Keratinocyte (primary cell): ENCODE measurements around the gene ZNF362. TPM values are rescaled to one million over a fixed set of nuclear protein-coding genes. Genes with fewer than 3 reads are reported as not detected.
"Not testable (repeated sequence)": the region's sequence is repeated elsewhere in the genome, so short reads cannot be mapped to it uniquely, and the experiment has no call there.

Experiments used
- DNase-seq: peaks from one replicate; pipeline ENCODE4 v3.0.0-alpha.2; 2011; ENCODE audit warnings: low read depth, missing footprints, low spot score
- FAIRE-seq: peaks from 2 replicates; lab custom pipeline; 2011; peaks lifted over from hg19 to GRCh38; lab: Jason Lieb, UNC
- H2AFZ ChIP-seq: 2 replicates; pipeline ENCODE4 v1.6.0; 2012; ENCODE audit warnings: low read length, control low read depth, inconsistent platforms; ENCODE audit not compliant: control insufficient read depth
- H3K27ac ChIP-seq: 2 replicates; pipeline ENCODE4 v1.5.1; 2011; ENCODE audit warnings: low read length; ENCODE audit not compliant: control insufficient read depth, insufficient read depth
- H3K27me3 ChIP-seq: 3 replicates; pipeline ENCODE4 v1.6.0; 2011; ENCODE audit warnings: low read length; ENCODE audit not compliant: control insufficient read depth, insufficient read depth; ENCODE audit errors: extremely low read depth
- H3K36me3 ChIP-seq, 2 experiments: 2 replicates in 1 of 2; 3 replicates in 1 of 2; pipeline ENCODE4 v1.5.1; 2011; ENCODE audit warnings: low read length in 2 of 2, mild to moderate bottlenecking in 1 of 2; ENCODE audit not compliant: control insufficient read depth in 2 of 2, insufficient read depth in 2 of 2; ENCODE audit errors: extremely low read depth in 1 of 2
- H3K4me1 ChIP-seq: 3 replicates; pipeline ENCODE4 v1.5.1; 2011; ENCODE audit warnings: low read length; ENCODE audit not compliant: control insufficient read depth, insufficient read depth; ENCODE audit errors: extremely low read depth
- H3K4me2 ChIP-seq: 3 replicates; pipeline ENCODE4 v1.6.0; 2011; ENCODE audit warnings: low read depth, low read length; ENCODE audit not compliant: control insufficient read depth, insufficient read depth; ENCODE audit errors: extremely low read depth
- H3K4me3 ChIP-seq, 3 experiments: fragments of 200-600 bp in 1 of 3; sonication (generic) in 1 of 3; 2 replicates in 2 of 3; 3 replicates in 1 of 3; pipeline ENCODE4 v1.5.1; 2011 to 2016; ENCODE audit warnings: low read length in 3 of 3, mild to moderate bottlenecking in 3 of 3, control low read depth in 2 of 3, inconsistent platforms in 1 of 3, low read depth in 1 of 3, mixed read lengths in 1 of 3, mixed run types in 1 of 3, moderate library complexity in 1 of 3; ENCODE audit not compliant: control insufficient read depth in 2 of 3, insufficient read depth in 2 of 3; ENCODE audit errors: extremely low read depth in 1 of 3
- H3K79me2 ChIP-seq: 2 replicates; pipeline ENCODE4 v1.6.0; 2012; ENCODE audit warnings: low read length; ENCODE audit not compliant: control insufficient read depth, insufficient read depth
- H3K9ac ChIP-seq: 3 replicates; pipeline ENCODE4 v1.6.0; 2011; ENCODE audit warnings: low read length; ENCODE audit not compliant: control insufficient read depth, insufficient read depth; ENCODE audit errors: extremely low read depth
- H3K9me1 ChIP-seq: 3 replicates; pipeline ENCODE4 v1.6.0; 2011; ENCODE audit warnings: low read length; ENCODE audit not compliant: control insufficient read depth, insufficient read depth; ENCODE audit errors: extremely low read depth
- H3K9me3 ChIP-seq: 2 replicates; pipeline ENCODE4 v1.5.1; 2012; ENCODE audit warnings: low read depth, low read length; ENCODE audit not compliant: control insufficient read depth
- H4K20me1 ChIP-seq: 3 replicates; pipeline ENCODE4 v1.6.0; 2011; ENCODE audit warnings: low read length; ENCODE audit not compliant: control insufficient read depth, insufficient read depth; ENCODE audit errors: extremely low read depth
- EZH2 ChIP-seq: IDR thresholded peaks from one replicate; pipeline ENCODE4 v1.6.1; 2012; ENCODE audit warnings: inconsistent platforms, mild to moderate bottlenecking, low read length, moderate library complexity
- dilution Hi-C: fragments of 300-500 bp; cut with MboI; formaldehyde crosslinking; loops from one replicate; pipeline ENCODE4 v1.7.0; 2020; ENCODE audit warnings: low sequenced_read_pairs; ENCODE audit not compliant: extremely low pct_ligation_motif_present
- polyA plus RNA-seq, 5 experiments: library from polyadenylated mRNA; depleted of rRNA in 3 of 5; stranded (reverse) in 3 of 5; stranded (forward) in 1 of 5; unstranded in 1 of 5; fragments of >200 nt; gene quantifications; 1 replicate in 1 of 5; 2 replicates in 3 of 5; 3 replicates in 1 of 5; pipeline versions ENCODE4 v1.2.1 to v1.2.3, GENCODE V29; 2011 to 2012; ENCODE audit warnings: missing spikeins in 2 of 5, low read depth in 1 of 5, low replicate concordance in 1 of 5
- TF ChIP-seq, protein P1 (sequence below), 3 experiments: IDR thresholded peaks in 1 of 3; conservative IDR thresholded peaks in 1 of 3; optimal IDR thresholded peaks in 1 of 3; 2 replicates in 2 of 3; 3 replicates in 1 of 3; pipeline versions ENCODE3 to v1.5.1; 2011; ENCODE audit warnings: low read length in 3 of 3, mild to moderate bottlenecking in 3 of 3, moderate library complexity in 2 of 3, control low read depth in 1 of 3, inconsistent platforms in 1 of 3; ENCODE audit not compliant: insufficient read depth in 2 of 3; ENCODE audit errors: extremely low read depth in 1 of 3

Gene ZNF362
- polyA plus RNA-seq, 1 donor (not counting 4 experiments of a cell fraction or from before 2014, with no cell fraction given): 2.2 TPM

DNA sequence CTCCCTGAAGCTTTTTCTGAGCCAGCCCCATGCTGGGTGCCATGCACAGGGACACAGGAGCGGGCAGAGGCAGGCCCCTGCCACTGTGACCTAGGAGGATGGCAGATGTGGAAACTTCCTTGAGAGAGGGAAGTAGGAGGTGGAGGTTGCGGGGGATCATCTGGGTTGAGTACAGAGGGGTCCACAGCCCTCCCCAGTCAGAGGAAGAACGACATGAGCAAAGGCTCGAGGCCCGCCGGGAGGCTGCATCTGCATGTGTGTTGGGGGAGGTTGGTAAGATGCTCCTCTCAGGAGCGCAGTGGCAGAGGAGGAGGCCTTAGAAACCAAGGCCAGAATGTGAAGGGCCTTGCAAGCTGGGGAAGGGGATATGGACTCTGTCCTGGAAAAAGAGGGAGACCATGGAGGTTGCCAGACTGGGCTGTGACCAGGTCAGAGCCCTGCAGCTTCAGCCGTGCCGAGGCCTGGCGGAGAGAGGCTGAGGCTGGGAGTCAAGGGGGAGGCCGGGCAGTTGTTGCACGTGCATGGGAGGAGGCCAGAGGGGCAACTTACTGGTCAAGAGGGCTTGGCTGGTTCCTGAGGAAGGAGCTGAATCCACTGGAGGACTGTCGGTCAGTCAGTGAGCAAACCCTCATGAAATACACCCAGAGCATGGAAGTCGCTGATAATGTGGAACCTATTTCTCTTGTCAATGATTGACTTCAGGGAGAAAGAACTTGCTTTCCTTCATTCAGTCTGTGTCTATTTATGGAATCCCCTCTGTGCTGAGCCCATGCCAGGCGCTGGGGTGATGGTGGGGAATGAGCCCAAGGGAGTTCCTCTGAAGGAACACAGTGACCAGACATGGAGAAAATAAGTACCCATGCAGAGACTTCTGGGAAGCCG lies 32.9 kb downstream of the ZNF362 start:
- no peak overlapping the region for H2AFZ ChIP-seq
- H3K4me2 ChIP-seq: no peak overlapping the region
- H3K79me2 ChIP-seq: no peaks in the 10 kb centered on the region
- FAIRE-seq (no peak), DNase-seq (no peak)
- H3K9me1 ChIP-seq: no peaks in the 10 kb centered on the region
- dilution Hi-C loops: no loop called here
- no peak overlapping the region for H3K4me3 ChIP-seq
- TF ChIP-seq EZH2: no peak
- TF ChIP-seq, protein P1, sequence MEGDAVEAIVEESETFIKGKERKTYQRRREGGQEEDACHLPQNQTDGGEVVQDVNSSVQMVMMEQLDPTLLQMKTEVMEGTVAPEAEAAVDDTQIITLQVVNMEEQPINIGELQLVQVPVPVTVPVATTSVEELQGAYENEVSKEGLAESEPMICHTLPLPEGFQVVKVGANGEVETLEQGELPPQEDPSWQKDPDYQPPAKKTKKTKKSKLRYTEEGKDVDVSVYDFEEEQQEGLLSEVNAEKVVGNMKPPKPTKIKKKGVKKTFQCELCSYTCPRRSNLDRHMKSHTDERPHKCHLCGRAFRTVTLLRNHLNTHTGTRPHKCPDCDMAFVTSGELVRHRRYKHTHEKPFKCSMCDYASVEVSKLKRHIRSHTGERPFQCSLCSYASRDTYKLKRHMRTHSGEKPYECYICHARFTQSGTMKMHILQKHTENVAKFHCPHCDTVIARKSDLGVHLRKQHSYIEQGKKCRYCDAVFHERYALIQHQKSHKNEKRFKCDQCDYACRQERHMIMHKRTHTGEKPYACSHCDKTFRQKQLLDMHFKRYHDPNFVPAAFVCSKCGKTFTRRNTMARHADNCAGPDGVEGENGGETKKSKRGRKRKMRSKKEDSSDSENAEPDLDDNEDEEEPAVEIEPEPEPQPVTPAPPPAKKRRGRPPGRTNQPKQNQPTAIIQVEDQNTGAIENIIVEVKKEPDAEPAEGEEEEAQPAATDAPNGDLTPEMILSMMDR (optimal IDR thresholded peaks at IDR 0.05 in 1 of 3, IDR thresholded peaks at IDR 0.05 in 1 of 3, conservative IDR thresholded peaks at IDR 0.05 in 1 of 3; ENCODE audit: extremely low read depth in 1 of 3, insufficient read depth in 2 of 3, low read length in 3 of 3): no peak
- H3K4me1 ChIP-seq: no peaks in the 10 kb centered on the region
- no peaks in the 10 kb centered on the region for H4K20me1 ChIP-seq
- no peak overlapping the region for H3K27ac ChIP-seq
- H3K27me3 ChIP-seq: no peaks in the 10 kb centered on the region
- H3K36me3 ChIP-seq: no peaks in the 10 kb centered on the region
- no peaks in the 10 kb centered on the region for H3K9me3 ChIP-seq
- H3K9ac ChIP-seq: no peak overlapping the region

DNA sequence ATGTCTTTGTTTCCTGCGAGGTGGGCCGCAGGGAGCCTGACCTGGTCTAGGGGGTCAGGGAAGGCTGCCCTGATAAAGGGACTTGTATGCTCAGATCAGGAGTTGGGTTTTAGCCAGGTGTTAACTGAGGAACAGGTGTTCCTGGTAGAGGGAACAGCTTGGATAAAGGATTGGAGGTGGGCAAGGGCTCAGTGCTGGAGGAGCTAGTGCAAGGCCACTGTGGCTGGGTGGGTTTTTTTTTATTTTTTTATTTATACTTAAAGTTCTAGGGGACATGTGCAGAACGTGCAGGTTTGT lies 33.5 kb downstream of the ZNF362 start:
- FAIRE-seq (no peak), DNase-seq (no peak)
- Histone ChIP-seq H3K27ac (no peak overlapping the region), H3K4me2 (no peak overlapping the region), H3K9me3 (no peaks in the 10 kb centered on the region), H3K9ac (no peak overlapping the region), H4K20me1 (no peaks in the 10 kb centered on the region), H2AFZ (no peak overlapping the region), H3K36me3 (no peaks in the 10 kb centered on the region), H3K79me2 (no peaks in the 10 kb centered on the region), H3K9me1 (no peaks in the 10 kb centered on the region), H3K27me3 (no peaks in the 10 kb centered on the region), H3K4me3 (no peak overlapping the region), H3K4me1 (no peaks in the 10 kb centered on the region)
- TF ChIP-seq, protein P1 (optimal IDR thresholded peaks at IDR 0.05 in 1 of 3, IDR thresholded peaks at IDR 0.05 in 1 of 3, conservative IDR thresholded peaks at IDR 0.05 in 1 of 3; ENCODE audit: extremely low read depth in 1 of 3, insufficient read depth in 2 of 3, low read length in 3 of 3): no peak
- TF ChIP-seq EZH2: no peak
- dilution Hi-C loops: no loop called here

DNA sequence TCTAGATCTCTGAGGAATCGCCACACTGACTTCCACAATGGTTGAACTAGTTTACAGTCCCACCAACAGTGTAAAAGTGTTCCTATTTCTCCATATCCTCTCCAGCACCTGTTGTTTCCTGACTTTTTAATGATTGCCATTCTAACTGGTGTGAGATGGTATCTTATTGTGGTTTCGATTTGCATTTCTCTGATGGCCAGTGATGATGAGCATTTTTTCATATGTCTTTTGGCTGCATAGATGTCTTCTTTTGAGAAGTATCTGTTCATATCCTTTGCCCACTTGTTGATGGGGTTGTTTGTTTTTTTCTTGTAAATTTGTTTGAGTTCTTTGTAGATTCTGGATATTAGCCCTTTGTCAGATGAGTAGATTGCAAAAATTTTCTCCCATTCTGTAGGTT lies 34.3 kb downstream of the ZNF362 start:
- H3K79me2 ChIP-seq, H3K27ac ChIP-seq, dilution Hi-C loops, H2AFZ ChIP-seq, H3K4me1 ChIP-seq, DNase-seq, H3K9me3 ChIP-seq, H3K9ac ChIP-seq, H3K36me3 ChIP-seq, FAIRE-seq, H4K20me1 ChIP-seq, H3K4me3 ChIP-seq, H3K27me3 ChIP-seq, H3K9me1 ChIP-seq, H3K4me2 ChIP-seq: not testable (repeated sequence)
